Stimulated activated CD4-positive, alpha-beta T cell treated with anti-CD3 and anti-CD28 coated beads, TNF-alpha, amount 100 ng/mL, for 1 hour (primary cell): ENCODE results near the gene GPR137C.
"Not testable (repeated sequence)": the region's sequence is repeated elsewhere in the genome, so short reads cannot be mapped to it uniquely, and the experiment has no call there.

Experiments
- DNase-seq, 3 donors: peaks; one replicate each; pipeline ENCODE4 v3.0.0-alpha.2; 2020; ENCODE audit warnings: low read depth in 3 of 3, low spot score in 1 of 3

Gene GPR137C

DNA sequence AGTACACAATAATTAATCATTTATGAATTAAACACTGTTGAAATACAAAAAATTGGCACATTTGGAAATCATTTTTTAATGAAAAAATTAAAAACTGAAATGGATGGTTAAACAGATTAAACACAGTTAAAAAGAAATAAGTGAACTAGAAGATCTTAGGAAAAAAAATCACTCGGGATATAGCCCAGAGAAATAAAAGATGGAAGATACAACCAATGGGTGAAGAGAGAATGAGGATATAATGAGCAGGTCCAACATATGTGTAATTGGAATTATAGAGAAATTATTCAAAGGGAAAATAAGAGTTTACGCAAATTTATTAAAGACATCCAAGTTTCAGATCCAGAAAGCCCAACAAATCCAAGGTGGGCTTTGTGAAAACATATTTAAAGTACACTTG is 6.1 kb downstream of the GPR137C start:
- DNase-seq, result no peak

DNA sequence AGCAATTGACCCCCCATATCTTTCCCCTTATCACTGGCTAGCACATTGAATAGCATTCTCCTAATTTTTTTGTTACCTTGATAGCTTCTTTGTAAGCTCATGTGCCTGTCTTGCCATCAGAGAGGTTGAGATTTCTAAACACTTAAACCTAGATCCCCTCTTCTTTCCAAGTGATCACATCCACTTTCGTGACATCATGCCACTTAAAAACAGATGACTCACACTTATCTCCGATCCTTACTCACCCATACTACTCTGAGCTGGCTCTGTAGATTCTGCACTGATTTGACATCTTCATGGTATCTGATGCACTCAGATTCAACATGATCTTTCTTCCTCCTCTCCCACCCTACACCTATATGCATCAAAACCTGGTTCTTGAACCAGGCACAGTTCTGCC is 10.5 kb downstream of the GPR137C start:
- no peak for DNase-seq

DNA sequence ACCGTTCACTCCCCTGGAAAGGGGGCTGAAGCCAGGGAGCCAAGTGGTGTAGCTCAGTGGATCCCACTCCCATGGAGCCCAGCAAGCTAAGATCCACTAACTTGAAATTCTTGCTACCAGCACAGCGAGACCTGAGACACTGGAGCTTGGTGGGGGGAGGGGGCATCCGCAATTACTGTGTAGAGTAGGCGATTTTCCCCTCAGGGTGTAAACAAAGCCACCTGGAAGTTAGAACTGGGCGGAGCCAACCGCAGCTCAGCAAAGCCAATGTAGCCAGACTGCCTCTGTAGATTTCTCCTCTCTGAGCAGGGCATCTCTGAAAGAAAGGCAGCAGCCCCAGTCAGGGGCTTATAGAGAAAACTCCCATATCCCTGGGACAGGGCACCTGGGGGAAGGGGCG is 15.8 kb downstream of the GPR137C start:
- not testable (repeated sequence) for DNase-seq

DNA sequence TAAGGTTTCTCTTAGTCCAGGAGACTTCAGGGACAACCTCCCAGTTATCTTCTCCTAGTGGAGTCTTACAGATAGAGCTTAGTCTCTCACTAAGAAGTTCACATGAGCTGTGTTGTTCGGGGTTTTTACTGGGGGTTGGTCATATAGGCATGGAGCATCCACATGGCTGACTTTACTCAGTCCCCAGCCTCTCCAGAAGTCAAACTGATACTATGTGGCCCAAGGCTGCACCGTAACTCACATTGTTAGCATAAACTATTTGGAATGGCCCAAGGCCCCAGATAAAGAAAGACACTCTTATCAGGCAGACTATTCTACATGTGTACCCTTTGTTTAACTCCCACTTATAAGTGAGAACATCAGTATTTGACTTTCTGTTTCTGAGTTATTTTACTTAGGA is 23.2 kb downstream of the GPR137C start:
- no peak for DNase-seq

DNA sequence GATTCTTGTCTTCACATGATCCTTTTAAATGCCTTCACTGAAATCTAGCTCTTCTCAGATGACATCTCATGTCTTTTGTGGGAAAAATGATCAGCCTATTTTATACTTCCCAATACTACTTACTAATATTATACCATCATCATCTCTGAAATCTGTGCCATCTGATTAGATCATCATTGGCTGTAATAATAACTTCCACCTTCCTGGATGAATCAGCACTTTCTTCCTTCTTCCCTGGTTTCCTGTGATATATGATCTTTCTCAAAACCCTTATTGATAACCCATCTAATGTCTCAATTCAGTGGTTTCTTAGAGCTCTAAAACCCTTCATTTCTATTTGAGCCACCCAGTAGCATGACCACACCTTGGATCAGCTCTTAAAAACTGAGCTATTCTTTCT is 30.9 kb downstream of the GPR137C start:
- no peak for DNase-seq

DNA sequence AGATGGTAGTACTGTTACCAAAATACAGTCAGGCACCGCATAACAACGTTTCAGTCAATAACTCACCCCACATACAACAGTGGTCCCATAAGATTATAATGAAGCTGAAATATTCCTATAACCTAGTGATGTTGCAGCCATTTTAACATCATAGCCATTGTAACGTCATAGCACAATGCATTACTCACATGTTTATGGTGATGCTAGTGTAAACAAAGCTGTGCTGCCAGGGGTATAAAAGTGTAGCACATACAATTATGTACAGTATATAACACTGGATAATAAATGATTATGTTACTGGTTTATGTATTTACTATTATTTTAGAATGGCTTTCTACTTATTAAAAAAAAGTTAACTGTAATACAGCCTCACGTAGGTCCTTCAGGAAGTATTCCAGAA is 37.0 kb downstream of the GPR137C start:
- DNase-seq, result no peak

DNA sequence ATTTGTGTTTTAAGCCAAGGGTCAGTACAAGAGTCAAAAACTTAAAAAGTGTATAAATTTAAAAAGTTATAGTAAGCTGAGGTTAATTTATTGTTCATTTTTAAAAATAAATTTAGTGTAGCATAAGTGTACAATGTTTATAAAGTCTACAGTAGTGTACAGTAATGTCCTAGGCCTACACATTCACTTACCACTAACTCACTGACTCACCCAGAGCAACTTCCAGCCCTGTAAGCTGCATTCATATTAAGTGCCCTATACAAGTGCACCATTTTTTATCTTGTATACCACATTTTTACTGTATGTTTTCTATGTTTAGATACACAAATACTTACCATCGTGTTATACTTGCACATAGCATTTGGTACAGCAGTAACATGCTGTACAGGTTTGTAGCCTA is 37.7 kb downstream of the GPR137C start:
- DNase-seq, result no peak

DNA sequence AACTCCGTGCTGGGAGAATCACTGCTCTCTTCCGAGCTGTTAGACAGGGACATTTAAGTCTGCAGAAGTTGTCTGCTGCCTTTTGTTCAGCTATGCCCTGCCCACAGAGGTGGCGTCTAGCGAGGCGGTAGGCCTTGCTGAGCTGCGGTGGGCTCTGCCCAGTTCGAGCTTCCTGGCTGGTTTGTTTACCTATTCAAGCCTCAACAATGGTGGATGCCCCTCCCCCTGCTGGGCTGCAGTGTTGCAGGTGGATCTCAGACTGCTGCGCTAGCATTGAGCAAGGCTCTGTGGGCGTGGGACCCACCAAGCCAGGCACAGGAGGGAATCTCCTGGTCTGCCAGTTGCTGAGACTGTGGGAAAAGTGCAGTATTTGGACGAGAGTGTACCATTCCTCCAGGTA is 43.7 kb downstream of the GPR137C start:
- no peak for DNase-seq

DNA sequence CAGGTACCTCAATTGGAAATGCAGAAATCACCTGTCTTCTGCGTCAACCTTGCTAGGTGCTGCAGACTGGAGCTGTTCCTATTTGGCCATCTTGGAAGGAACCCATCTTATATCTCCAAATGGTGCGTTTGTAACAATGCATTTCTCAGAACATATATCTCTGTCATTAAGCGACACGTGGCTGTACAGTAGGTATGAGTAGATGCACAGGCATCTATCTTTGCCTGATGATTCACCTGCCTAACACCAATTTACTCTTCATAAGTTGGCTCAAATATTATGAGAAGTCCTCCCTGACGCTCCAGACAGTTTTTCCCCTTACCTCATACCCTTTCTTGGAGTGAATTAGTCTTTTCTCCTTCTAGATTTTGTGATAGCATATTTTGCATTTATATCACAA is 44.2 kb downstream of the GPR137C start:
- no peak for DNase-seq

DNA sequence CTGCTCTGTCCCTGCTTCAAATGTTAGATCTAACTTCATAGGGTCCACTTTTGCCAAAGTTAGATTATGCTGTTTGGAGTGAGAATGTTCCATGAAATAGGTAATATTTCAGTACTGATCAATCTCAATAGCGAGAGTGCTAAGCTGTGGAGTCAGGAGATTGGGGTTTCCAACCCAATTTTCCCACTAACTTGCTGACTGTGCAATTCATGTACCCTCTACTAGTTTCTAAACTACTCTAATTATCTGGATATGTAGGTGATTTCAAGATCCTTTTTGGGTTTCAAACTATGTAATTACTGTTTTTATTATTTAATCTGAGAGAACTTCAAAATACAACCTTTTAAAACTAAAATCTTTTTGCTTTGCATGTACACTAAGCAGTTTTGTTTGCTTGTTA is 45.9 kb downstream of the GPR137C start:
- no peak for DNase-seq

DNA sequence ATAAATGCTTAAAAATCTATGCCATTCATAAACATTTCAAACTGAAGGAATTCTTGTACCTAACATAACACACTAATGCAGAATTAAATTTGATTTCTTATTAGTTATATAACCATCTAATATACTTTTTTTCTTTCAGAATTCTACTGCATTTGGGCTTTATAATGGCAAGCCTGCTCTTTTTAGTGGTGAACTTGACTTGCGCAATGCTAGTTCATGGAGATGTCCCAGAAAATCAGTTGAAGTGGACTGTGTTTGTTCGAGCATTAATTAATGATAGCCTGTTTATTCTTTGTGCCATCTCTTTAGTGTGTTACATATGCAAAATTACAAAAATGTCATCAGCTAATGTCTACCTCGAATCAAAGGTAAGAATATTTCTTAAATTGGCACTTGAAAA is 47.3 kb downstream of the GPR137C start:
- DNase-seq, result no peak

DNA sequence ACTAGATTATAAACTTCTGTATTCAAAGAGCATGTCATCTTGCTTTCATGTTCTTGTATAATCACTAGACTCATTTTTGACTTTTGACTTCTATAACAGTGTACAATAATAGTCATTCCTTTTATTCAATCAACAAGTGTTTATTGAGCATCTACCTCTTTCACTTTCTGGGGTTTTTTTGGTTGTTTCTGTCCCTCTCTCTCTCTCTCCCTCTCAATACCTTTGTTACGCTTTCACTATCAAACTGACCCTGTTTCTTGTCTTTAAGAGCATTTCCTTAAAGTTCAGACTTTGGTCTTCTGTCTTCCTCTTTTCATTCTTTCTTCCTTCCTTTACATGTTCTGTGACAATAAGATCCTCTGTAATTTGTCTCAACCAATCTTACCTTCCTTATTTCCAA is 49.5 kb downstream of the GPR137C start:
- DNase-seq, result no peak

DNA sequence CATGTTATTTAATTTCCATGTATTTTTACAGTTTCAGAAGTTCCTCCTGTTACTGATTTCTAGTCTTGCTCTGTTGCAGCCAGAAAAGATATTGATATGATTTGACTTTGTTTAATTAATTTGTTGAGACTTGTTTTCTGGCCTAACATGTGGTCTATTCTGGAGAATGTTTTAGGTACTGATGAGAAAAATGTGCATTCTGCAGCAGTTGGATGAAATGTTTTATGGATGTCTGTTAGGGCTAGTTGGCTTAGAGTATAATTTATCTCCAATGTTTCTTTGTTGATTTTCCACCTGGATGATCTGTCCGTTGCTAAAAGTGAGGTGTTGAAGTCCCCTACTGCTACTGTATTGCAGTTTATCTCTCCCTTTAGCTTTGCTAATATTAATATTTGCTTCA is 54.4 kb downstream of the GPR137C start:
- DNase-seq, result no peak

DNA sequence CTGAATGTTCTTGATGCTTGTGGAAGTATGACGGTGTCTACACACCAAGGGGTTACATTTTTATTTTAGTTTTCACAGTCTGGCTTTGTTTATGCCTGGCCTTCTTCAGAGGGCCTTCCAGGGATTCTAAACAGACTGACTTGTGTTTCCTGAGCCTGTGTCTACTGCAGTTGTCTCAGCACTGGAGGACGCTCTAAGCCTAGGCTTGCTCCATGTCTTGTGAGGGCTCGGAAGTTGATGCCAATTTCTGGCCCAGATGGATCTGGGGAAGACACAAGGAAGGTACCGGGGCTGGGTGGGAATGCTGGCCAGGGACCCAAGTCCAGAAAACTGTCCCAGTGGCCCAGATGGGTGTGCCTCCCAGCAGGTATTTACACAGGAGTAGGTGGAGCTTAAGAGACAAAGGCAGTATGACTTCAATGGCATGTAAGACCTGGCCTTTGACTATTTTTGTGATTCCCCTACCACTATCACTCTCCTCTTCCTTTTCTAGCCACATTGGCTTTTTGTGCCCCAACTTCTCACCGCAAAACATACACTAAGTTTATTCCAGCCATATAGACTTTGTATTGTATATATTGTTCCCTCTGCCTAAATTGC is 56.9 kb downstream of the GPR137C start:
- no peak for DNase-seq

DNA sequence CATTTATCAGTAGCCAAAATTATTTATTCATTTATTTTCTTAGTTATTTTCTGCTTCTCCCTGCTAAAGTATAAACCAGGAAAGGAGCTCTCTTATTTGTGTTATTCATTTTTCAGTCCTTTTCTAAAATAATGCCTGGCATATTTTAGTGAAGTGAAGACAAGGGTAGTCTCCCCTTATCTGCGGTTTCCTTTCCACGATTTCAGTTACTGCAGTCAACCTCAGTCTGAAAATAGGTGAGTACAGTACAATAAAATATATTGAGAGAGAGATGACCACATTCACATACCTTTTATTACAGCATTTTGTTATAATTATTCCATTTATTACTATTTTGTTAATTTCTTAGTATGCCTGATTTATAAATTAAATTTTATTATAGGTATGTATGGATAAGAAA is 57.6 kb downstream of the GPR137C start:
- no peak for DNase-seq

DNA sequence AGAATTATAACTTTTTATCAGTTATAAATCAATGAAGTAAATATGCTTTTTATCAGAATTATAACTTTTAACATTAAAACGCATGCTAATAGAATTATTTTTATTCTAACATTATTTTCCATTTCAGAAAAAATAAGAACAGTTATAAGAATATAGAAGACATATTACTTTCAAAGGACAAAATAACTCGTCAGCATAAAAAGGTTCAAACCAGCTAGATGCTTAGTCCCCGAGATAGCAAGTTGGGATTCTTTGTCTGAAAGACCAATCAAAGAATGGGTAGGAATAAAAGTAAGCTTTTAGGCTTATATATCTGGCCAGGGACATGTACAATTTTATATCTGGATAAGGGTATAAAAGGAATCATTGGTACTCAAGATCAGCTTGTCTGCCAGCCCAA is 66.0 kb downstream of the GPR137C start:
- DNase-seq, result no peak

DNA sequence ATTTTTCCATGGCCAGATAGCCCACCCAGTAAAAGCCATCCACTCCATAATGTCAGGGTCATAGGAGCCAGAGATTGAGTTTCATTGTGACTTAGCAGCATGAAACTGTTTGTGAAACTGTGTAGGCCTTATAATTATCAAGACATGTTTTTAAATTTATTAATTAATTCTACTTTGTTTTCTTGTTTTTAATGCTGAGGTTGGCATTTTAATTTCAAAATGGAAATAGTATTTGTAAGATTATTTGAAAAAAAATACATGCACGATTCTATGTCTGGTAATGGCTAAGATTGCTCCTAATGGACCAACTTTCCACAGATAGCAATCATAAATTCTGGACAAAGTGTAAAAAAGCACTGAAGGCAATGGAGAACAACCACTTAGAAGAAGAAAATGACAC is 67.1 kb downstream of the GPR137C start:
- no peak for DNase-seq

DNA sequence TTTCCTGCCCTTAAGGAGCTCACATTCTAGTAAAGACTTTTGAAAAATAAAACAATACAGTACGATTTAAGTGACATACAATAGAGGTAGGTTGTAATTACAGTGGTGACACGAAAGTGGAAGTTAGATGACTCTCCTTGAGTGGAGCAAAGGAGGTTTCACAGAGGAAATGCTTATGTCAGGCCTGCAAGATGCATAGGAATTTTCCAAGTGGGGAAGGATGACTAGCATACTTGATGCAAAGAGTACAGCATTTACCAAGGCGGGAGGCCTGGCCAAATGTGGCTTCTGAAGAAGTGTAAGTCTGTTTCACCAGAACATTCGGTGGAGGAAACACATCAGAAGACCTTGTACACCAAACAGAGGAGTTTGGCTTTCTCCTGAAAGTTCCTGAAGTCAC is 87.5 kb downstream of the GPR137C start:
- DNase-seq, result no peak

DNA sequence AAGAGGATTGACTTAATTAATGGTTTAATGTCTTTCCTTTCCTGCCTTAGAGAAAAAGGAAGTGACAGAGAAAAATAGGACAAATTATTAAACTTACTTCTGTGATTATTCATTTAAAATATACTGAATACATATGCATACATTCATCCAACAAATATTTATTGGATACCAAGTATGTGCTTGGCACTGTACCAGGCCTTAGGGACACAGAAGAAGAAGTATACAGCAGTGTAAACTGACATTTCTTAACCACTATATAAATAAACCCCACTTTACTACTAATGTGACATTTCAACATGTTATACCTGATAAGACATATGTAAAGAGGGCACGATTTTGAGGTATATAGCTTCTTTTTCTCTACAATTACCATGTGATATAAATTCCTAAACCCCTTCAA is 89.1 kb downstream of the GPR137C start:
- DNase-seq, result no peak

DNA sequence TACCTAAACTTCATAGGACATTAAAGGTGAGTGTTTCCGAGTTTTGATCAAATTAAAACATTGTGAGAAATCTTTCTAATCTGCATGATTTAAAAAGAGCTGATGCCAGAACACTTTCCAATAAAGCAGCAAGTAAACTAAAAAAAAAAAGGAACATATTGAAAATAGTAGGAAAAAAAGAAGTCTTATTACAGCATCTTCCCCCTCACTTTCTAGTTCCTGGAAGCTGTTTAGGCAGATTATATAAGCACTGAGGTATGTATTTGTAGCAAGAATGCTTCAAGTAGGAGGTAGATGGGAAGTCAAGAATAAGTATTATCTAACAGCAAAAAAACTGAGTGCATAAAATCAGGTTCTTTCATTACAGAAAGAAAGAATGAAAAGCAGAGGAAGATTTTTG is 96.9 kb downstream of the GPR137C start:
- no peak for DNase-seq

DNA sequence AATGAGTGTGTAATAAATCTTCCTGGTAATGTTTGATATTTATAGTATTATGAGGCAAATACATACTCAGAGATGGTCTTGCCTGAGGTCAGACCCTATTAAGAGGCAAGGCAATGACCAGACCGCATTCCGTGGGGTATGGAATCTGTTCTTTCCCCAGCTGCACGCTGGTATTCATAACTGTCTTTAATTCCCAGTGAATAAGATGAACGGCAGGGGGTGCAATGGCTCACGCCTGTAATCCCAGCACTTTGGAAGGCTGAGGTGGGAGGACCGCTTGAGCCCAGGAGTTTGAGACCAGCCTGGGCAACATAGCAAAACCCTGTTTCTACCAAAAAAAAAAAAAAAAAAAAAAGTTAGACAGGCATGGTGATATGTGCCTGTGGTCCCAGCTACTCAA is 98.1 kb downstream of the GPR137C start:
- DNase-seq, result no peak

DNA sequence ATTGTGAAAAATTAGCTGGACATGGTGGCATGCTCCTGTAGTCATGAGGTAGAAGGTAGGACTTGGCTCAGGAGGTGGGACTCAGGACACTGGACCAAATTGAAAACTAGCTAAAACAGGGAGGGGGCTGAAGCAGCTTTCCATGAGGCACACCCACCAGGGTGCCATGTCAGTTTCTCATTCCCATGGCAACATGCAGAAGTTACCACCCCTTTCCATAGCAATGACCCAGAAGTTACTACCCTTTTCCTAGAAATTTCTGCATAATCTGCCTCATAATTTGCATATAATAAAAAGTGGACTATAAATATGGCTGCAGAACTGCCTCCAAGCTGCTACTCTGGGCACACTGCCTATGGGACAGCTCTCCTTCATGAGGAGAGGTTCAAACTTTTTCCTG is 104.3 kb downstream of the GPR137C start:
- DNase-seq, result no peak

DNA sequence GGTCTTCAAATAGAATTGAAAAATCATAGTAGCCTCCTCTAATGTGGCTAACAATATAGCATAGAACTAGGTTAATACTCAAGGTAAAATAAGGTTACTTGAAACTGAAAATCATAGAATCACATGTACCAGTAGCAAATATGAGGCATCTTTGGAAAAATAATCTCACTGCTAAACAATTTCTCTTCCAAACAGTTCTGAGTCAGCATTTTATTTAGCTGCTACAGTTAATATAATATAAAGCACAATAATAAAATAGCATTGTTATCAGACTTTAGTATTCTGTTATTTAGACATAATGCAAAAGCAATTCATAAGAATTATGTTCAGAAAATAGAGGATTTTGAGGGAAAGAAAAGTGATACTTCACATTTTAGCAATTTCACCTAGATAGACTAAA is 107.7 kb downstream of the GPR137C start:
- DNase-seq, result no peak

DNA sequence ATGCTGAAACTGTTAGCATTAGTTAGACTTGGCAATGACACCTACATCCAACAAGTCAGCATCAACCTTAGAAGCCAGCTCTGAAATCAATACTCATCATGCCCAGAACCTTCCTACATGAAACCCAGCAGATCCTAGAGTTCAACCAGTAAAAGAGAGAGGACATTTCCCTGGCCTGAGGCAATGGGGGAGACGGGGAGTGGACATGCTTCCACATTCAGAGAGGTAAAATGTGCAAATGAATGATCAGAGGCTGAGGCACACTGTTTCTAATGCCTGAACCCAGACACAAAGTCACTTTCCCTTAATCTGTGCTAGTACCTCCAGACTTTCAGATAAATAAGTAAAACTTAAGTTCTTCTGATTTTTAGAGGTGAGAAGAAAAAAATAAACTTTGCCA is 108.2 kb downstream of the GPR137C start:
- no peak for DNase-seq
